Endothelial cell of umbilical vein (primary cell): ENCODE measurements around the gene AKT3. TPM values are rescaled to one million over a fixed set of nuclear protein-coding genes. Genes with fewer than 3 reads are reported as not detected.

Source experiments
- BruUV-seq: library from RNA; stranded (reverse); fragments of 400-500 nt; replicated peaks from 2 replicates; lab custom pipeline; 2021; lab: Mats Ljungman, UMichigan
- CTCF ChIA-PET: fragments of 300-600, 350-600 bp; sonication (Branson Sonifier 250); formaldehyde crosslinking; loops from one replicate; lab custom pipeline; 2021; ENCODE audit warnings: antibody characterized with exemption, inconsistent platforms; lab: Charles Lee
- POLR2A ChIA-PET: fragments of 300-600, 350-600 bp; sonication (Branson Sonifier 250); formaldehyde crosslinking; loops from one replicate; lab custom pipeline; 2021; ENCODE audit warnings: antibody characterized with exemption, inconsistent platforms; lab: Charles Lee
- DNase-seq: peaks from one replicate; pipeline ENCODE4 v3.0.0-alpha.2; 2011; ENCODE audit warnings: low read depth, low spot score
- FAIRE-seq: peaks from 2 replicates; lab custom pipeline; 2011; peaks lifted over from hg19 to GRCh38; lab: Jason Lieb, UNC
- H2AFZ ChIP-seq: 2 replicates; pipeline ENCODE4 v1.6.0; 2012; ENCODE audit warnings: low read depth, low read length, control low read depth, inconsistent platforms
- H3K27ac ChIP-seq: 2 replicates; pipeline ENCODE4 v1.5.1; 2011; ENCODE audit warnings: low read depth, mild to moderate bottlenecking, control low read depth, low read length, moderate library complexity; ENCODE audit not compliant: insufficient read depth
- H3K27me3 ChIP-seq, 2 experiments: 2 replicates each; pipeline versions ENCODE4 v1.6.0 to v1.6.1; 2011; ENCODE audit warnings: low read length in 2 of 2, mixed read lengths in 1 of 2; ENCODE audit not compliant: control insufficient read depth in 2 of 2, insufficient read depth in 2 of 2
- H3K36me3 ChIP-seq, 2 experiments: 2 replicates in 1 of 2; 3 replicates in 1 of 2; pipeline ENCODE4 v1.5.1; 2011; ENCODE audit warnings: low read length in 2 of 2, mild to moderate bottlenecking in 1 of 2, moderate library complexity in 1 of 2; ENCODE audit not compliant: control insufficient read depth in 2 of 2, insufficient read depth in 2 of 2; ENCODE audit errors: extremely low read depth in 1 of 2
- H3K4me1 ChIP-seq: 3 replicates; pipeline ENCODE4 v1.5.1; 2011; ENCODE audit warnings: mild to moderate bottlenecking, low read length; ENCODE audit not compliant: control insufficient read depth, insufficient read depth; ENCODE audit errors: extremely low read depth
- H3K4me2 ChIP-seq: 2 replicates; pipeline ENCODE4 v1.6.1; 2011; ENCODE audit warnings: low read length, control low read depth, mixed read lengths; ENCODE audit not compliant: insufficient read depth
- H3K4me3 ChIP-seq, 3 experiments: fragments of 200-600 bp in 1 of 3; sonication (generic), shearing (Covaris generic) in 1 of 3; replicated peaks in 1 of 3; 2 replicates each; pipeline ENCODE4 v1.5.1; 2011 to 2016; ENCODE audit warnings: control low read depth in 3 of 3, low read length in 3 of 3, mild to moderate bottlenecking in 2 of 3, inconsistent platforms in 1 of 3, low read depth in 1 of 3, moderate library complexity in 1 of 3; ENCODE audit not compliant: insufficient read depth in 1 of 3
- H3K79me2 ChIP-seq: 2 replicates; pipeline ENCODE4 v1.6.0; 2012; ENCODE audit warnings: low read length, inconsistent platforms; ENCODE audit not compliant: control insufficient read depth, insufficient read depth
- H3K9ac ChIP-seq: replicated peaks from 2 replicates; pipeline ENCODE3; 2011; ENCODE audit warnings: low read length, control low read depth; ENCODE audit not compliant: insufficient read depth; ENCODE audit errors: extremely low read depth
- H3K9me1 ChIP-seq: replicated peaks from 3 replicates; pipeline ENCODE4 v1.6.0; 2011; ENCODE audit warnings: mild to moderate bottlenecking, low read length; ENCODE audit not compliant: control insufficient read depth, insufficient read depth; ENCODE audit errors: extremely low read depth
- H3K9me3 ChIP-seq: replicated peaks from 2 replicates; pipeline ENCODE4 v1.5.1; 2012; ENCODE audit warnings: low read length, inconsistent platforms; ENCODE audit not compliant: control insufficient read depth, insufficient read depth
- H4K20me1 ChIP-seq: replicated peaks from 2 replicates; pipeline ENCODE3; 2011; ENCODE audit warnings: mild to moderate bottlenecking, low read length; ENCODE audit not compliant: control insufficient read depth, insufficient read depth; ENCODE audit errors: extremely low read depth
- CTCF ChIP-seq, 2 donors: IDR thresholded peaks; 1 replicate in 1 of 2; 2 replicates in 1 of 2; pipeline ENCODE4 v1.5.1; 2011; ENCODE audit warnings: low read length in 2 of 2, mild to moderate bottlenecking in 2 of 2, moderate library complexity in 2 of 2, control low read depth in 1 of 2, inconsistent platforms in 1 of 2, low read depth in 1 of 2; ENCODE audit not compliant: insufficient read depth in 1 of 2; ENCODE audit errors: extremely low read depth in 1 of 2
- EZH2 ChIP-seq: IDR thresholded peaks from 2 replicates; pipeline ENCODE4 v1.6.1; 2012; ENCODE audit warnings: borderline replicate concordance, low read depth, mild to moderate bottlenecking, moderate library complexity, low read length, inconsistent platforms; ENCODE audit not compliant: severe bottlenecking
- FOS ChIP-seq: IDR thresholded peaks from 2 replicates; pipeline ENCODE4 v1.6.1; 2011; ENCODE audit warnings: mild to moderate bottlenecking, low read length, moderate library complexity, borderline replicate concordance; ENCODE audit not compliant: insufficient read depth
- GATA2 ChIP-seq: IDR thresholded peaks from 2 replicates; pipeline ENCODE4 v1.7.0; 2011; ENCODE audit warnings: low read depth, mild to moderate bottlenecking, moderate library complexity, mixed read lengths, low read length; ENCODE audit not compliant: insufficient read length, insufficient read depth
- JUN ChIP-seq: IDR thresholded peaks from 2 replicates; pipeline ENCODE4 v1.6.1; 2011; ENCODE audit warnings: borderline replicate concordance, low read depth; ENCODE audit not compliant: insufficient read length, insufficient read depth
- MAX ChIP-seq: IDR thresholded peaks from 2 replicates; pipeline ENCODE4 v1.6.1; 2011; ENCODE audit not compliant: insufficient read depth, insufficient read length
- MYC ChIP-seq: IDR thresholded peaks from one replicate; pipeline ENCODE4 v1.6.1; 2011; ENCODE audit warnings: mild to moderate bottlenecking, low read depth, low read length
- POLR2A ChIP-seq: IDR thresholded peaks from 2 replicates; pipeline ENCODE4 v1.6.1; 2012; ENCODE audit warnings: low read depth, mild to moderate bottlenecking, control low read depth, low read length
- POLR2AphosphoS5 ChIP-seq: IDR thresholded peaks from 2 replicates; pipeline ENCODE4 v1.6.1; 2012; ENCODE audit warnings: low read depth, mild to moderate bottlenecking, control low read depth, low read length, moderate library complexity; ENCODE audit not compliant: insufficient read depth
- dilution Hi-C: fragments of 300-500 bp; cut with MboI; formaldehyde crosslinking; loops from one replicate; pipeline ENCODE4 v1.15.0; 2019; ENCODE audit warnings: low sequenced_read_pairs; ENCODE audit not compliant: extremely low pct_ligation_motif_present
- intact Hi-C: fragments of 100-400 bp; cut with micrococcal nuclease; formaldehyde crosslinking; loops from one replicate; pipeline ENCODE4 v1.10.0; 2022
- polyA plus RNA-seq, 4 experiments: library from polyadenylated mRNA; depleted of rRNA in 3 of 4; stranded (reverse) in 3 of 4; unstranded in 1 of 4; fragments of >200 nt; gene quantifications; 2 replicates each; pipeline versions ENCODE4 v1.2.1 to v1.2.3, GENCODE V29; 2011 to 2012; ENCODE audit warnings: missing spikeins in 1 of 4
- total RNA-seq: library from RNA; stranded (reverse); gene quantifications from 2 replicates; pipeline ENCODE4 v1.2.3, GENCODE V29; 2021

Gene AKT3
- total and polyA plus RNA-seq, 2 donors (not counting 3 experiments of a cell fraction or from before 2014, with no cell fraction given): 20.6 to 97.1 TPM

GRCh38 chr1:243770860-243771259, 79.2 kb downstream of the AKT3 start:
- POLR2A ChIA-PET: no interaction called here
- BruUV-seq: no TSS peak
- TF ChIP-seq MAX (no peak), GATA2 (no peak), MYC (no peak), CTCF (IDR thresholded peaks at IDR 0.05; ENCODE audit: extremely low read depth in 1 of 2, insufficient read depth in 1 of 2, low read depth in 1 of 2, low read length in 2 of 2) (no peak), EZH2 (no peak), POLR2A (no peak), JUN (no peak), FOS (no peak), POLR2AphosphoS5 (no peak)
- DNase-seq (no peak), FAIRE-seq (no peak)
- dilution Hi-C loops (no loop called here), intact Hi-C loops (no loop called here)
- H3K9me3 ChIP-seq: no peaks in the 10 kb centered on the region
- H3K27me3 ChIP-seq: no peaks in the 10 kb centered on the region
- no peak overlapping the region for H2AFZ ChIP-seq
- no peak overlapping the region for H3K9ac ChIP-seq
- H3K27ac ChIP-seq: no peak overlapping the region
- peaks cover 39% of the 10 kb centered on the region for H3K79me2 ChIP-seq
- peaks cover 6% of the 10 kb centered on the region for H4K20me1 ChIP-seq
- H3K9me1 ChIP-seq: no peaks in the 10 kb centered on the region
- no peaks in the 10 kb centered on the region for H3K36me3 ChIP-seq
- H3K4me3 ChIP-seq: no peak overlapping the region
- CTCF ChIA-PET: interaction anchor here (0.7 to 1.0 kb wide), 2 partner anchors 22 to 200 kb away, joined by 3 to 5 read pairs; no protein-coding TSS in a partner anchor
- no peak overlapping the region for H3K4me2 ChIP-seq
- no peaks in the 10 kb centered on the region for H3K4me1 ChIP-seq
